Thyroid gland (tissue), 4 donors: ENCODE data around the gene MAD2L1.

Experiments
- CTCF ChIP-seq, 6 experiments: fragments of 200-600 bp in 3 of 6; fragments of 450-650 bp in 3 of 6; sonication (generic) in 3 of 6; IDR thresholded peaks; one replicate each; pipeline ENCODE4 v1.5.1; 2016 to 2019; ENCODE audit warnings: antibody characterized with exemption in 6 of 6, mild to moderate bottlenecking in 2 of 6, inconsistent platforms in 1 of 6, moderate library complexity in 1 of 6
- POLR2A ChIP-seq, 2 donors: fragments of 450-650 bp; IDR thresholded peaks; one replicate each; pipeline ENCODE4 v1.6.1; 2017; ENCODE audit warnings: antibody characterized with exemption in 2 of 2, mild to moderate bottlenecking in 2 of 2, moderate library complexity in 1 of 2

GRCh38 chr4:120026853-120027252 lies 39.8 kb downstream of the MAD2L1 start:
- TF ChIP-seq CTCF (IDR thresholded peaks at IDR 0.05) (no peak), POLR2A (IDR thresholded peaks at IDR 0.05) (no peak)
